Measurements from ENCODE around the gene PEX11B. TPM values are rescaled to one million over a fixed set of nuclear protein-coding genes. Genes with fewer than 3 reads are reported as not detected.

The PEX11B gene
- total RNA-seq, 1 experiment from 2014 or later, result 13.7 TPM

- no peak overlapping the region; a peak in 1 of 7 replicates for H3K27ac Mint-ChIP-seq
- no peak overlapping the region for H4K8ac ChIP-seq (replicated peaks; ENCODE audit: insufficient read length, low read depth, low read length)
These were observed 17.2 kb upstream of the PEX11B start for GRCh38 chr1:145935708-145936107.

More at GRCh38 chr1:145935708-145936107, 17.2 kb upstream of the PEX11B start:
- Histone ChIP-seq H3K23me2 (ENCODE audit: insufficient read length, low read depth, low read length, poor library complexity, severe bottlenecking) (no peaks in the 10 kb centered on the region), H2BK120ac (ENCODE audit: low read depth, low read length, poor library complexity, severe bottlenecking) (no peak overlapping the region), H3K23ac (ENCODE audit: insufficient read length, low read depth, low read length) (no peak overlapping the region), H3K79me2 (ENCODE audit: insufficient read depth, low read length) (no peaks in the 10 kb centered on the region), H2BK5ac (ENCODE audit: insufficient read length, low read length) (no peak overlapping the region), H2AFZ (ENCODE audit: low read length) (no peak overlapping the region), H4K91ac (ENCODE audit: insufficient read length, low read depth, low read length) (no peak overlapping the region), H2BK12ac (ENCODE audit: insufficient read length, low read depth, low read length) (no peak overlapping the region), H3K4ac (ENCODE audit: low read depth, low read length) (no peak overlapping the region), H3T11ph (ENCODE audit: low read length) (no peak overlapping the region), H3K18ac (ENCODE audit: insufficient read length, low read depth, low read length) (no peak overlapping the region), H4K5ac (ENCODE audit: insufficient read length, low read depth, low read length) (no peak overlapping the region), H3K27ac (ENCODE audit: insufficient read length, low read depth, low read length) (no peak overlapping the region), H3K14ac (ENCODE audit: insufficient read depth, low read length) (no peak overlapping the region), H2AK5ac (ENCODE audit: insufficient read length, low read length) (no peak overlapping the region), H3K79me1 (ENCODE audit: insufficient read depth, low read depth, low read length, poor library complexity, severe bottlenecking) (no peaks in the 10 kb centered on the region), H3K4me1 (ENCODE audit: insufficient read depth, low read length) (no peaks in the 10 kb centered on the region), H3K9me3 (ENCODE audit: control insufficient read depth, low read depth, low read length) (no peaks in the 10 kb centered on the region), H3K56ac (ENCODE audit: insufficient read length, low read depth, low read length) (no peak overlapping the region), H3K27me3 (ENCODE audit: insufficient read depth, low read length) (no peaks in the 10 kb centered on the region), H2BK20ac (ENCODE audit: low read depth, low read length, poor library complexity, severe bottlenecking) (no peak overlapping the region), H3K9ac (ENCODE audit: extremely low read depth, insufficient read length, low read length) (no peak overlapping the region), H2BK15ac (ENCODE audit: low read depth, low read length) (no peak overlapping the region), H3K4me2 (ENCODE audit: insufficient read depth, insufficient read length, low read length) (no peak overlapping the region), H4K20me1 (ENCODE audit: control insufficient read depth, insufficient read depth, insufficient read length) (no peaks in the 10 kb centered on the region)
- Mint-ChIP-seq H3K4me1 (peaks cover 21 to 27% of the 10 kb centered on the region in 2 experiments), H3K9me3 (no peaks in the 10 kb centered on the region), H3K36me3 (ENCODE audit: insufficient read depth in 1 of 3, low read depth in 3 of 3) (no peaks in the 10 kb centered on the region; a peak in 1 of 7 replicates), H3K4me3 (no peak overlapping the region), H3K27me3 (ENCODE audit: low read depth) (no peaks in the 10 kb centered on the region)
- no peak for DNase-seq
- TF ChIP-seq, protein P1, sequence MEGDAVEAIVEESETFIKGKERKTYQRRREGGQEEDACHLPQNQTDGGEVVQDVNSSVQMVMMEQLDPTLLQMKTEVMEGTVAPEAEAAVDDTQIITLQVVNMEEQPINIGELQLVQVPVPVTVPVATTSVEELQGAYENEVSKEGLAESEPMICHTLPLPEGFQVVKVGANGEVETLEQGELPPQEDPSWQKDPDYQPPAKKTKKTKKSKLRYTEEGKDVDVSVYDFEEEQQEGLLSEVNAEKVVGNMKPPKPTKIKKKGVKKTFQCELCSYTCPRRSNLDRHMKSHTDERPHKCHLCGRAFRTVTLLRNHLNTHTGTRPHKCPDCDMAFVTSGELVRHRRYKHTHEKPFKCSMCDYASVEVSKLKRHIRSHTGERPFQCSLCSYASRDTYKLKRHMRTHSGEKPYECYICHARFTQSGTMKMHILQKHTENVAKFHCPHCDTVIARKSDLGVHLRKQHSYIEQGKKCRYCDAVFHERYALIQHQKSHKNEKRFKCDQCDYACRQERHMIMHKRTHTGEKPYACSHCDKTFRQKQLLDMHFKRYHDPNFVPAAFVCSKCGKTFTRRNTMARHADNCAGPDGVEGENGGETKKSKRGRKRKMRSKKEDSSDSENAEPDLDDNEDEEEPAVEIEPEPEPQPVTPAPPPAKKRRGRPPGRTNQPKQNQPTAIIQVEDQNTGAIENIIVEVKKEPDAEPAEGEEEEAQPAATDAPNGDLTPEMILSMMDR (conservative IDR thresholded peaks at IDR 0.05), result no peak

Measured in H9 (cell line).